Tibial nerve (tissue), 3 donors: ENCODE data around the gene HSPB1.

ENCODE experiments used
- POLR2A ChIP-seq, 2 donors: fragments of 450-650 bp; IDR thresholded peaks; one replicate each; pipeline ENCODE4 v1.6.1; 2017; ENCODE audit warnings: antibody characterized with exemption in 2 of 2, mild to moderate bottlenecking in 2 of 2, moderate library complexity in 2 of 2
- TF ChIP-seq, protein P1 (sequence below), 5 experiments: fragments of 200-600 bp in 3 of 5; fragments of 450-650 bp in 2 of 5; sonication (generic) in 3 of 5; IDR thresholded peaks; one replicate each; pipeline ENCODE4 v1.5.1; 2016 to 2019; ENCODE audit warnings: antibody characterized with exemption in 5 of 5, mild to moderate bottlenecking in 3 of 5, moderate library complexity in 2 of 5

DNA sequence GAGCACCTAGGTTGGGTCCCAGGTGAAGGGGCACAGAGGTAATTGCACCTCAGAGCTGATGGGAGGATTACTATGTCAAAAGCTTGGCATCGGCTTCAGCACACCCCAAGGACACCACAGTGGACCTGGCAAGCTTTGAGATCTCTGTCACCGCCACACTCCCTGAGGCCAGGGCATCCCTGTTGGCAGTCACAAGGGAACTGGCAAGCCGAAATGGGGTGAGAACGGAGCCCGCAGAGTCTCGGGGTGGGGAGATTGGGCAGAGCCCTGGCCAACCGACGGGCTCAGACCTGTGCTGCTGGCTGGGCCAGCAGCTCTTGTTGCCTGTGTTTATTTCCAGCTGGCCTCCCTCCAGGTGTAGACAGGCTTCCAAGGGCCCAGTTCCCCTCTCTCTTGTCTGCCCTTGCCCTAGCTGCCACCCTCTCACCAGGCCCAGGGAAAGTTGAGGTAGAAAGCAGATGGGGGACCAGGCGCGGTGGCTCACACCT is 2.5 kb downstream of the HSPB1 start:
- TF ChIP-seq, protein P1, sequence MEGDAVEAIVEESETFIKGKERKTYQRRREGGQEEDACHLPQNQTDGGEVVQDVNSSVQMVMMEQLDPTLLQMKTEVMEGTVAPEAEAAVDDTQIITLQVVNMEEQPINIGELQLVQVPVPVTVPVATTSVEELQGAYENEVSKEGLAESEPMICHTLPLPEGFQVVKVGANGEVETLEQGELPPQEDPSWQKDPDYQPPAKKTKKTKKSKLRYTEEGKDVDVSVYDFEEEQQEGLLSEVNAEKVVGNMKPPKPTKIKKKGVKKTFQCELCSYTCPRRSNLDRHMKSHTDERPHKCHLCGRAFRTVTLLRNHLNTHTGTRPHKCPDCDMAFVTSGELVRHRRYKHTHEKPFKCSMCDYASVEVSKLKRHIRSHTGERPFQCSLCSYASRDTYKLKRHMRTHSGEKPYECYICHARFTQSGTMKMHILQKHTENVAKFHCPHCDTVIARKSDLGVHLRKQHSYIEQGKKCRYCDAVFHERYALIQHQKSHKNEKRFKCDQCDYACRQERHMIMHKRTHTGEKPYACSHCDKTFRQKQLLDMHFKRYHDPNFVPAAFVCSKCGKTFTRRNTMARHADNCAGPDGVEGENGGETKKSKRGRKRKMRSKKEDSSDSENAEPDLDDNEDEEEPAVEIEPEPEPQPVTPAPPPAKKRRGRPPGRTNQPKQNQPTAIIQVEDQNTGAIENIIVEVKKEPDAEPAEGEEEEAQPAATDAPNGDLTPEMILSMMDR (IDR thresholded peaks at IDR 0.05): no peak
- no peak for TF ChIP-seq POLR2A (IDR thresholded peaks at IDR 0.05)
